Natural killer cell treated with Interleukin-12 subunit alpha and Interleukin-12 subunit beta and Interleukin-15 and Interleukin-18, amount 100 ng/mL, for 72 hours (primary cell): ENCODE data around the gene TLDC2. TPM values are rescaled to one million over a fixed set of nuclear protein-coding genes. Genes with fewer than 3 reads are reported as not detected.
"Not testable (repeated sequence)": the region's sequence is repeated elsewhere in the genome, so short reads cannot be mapped to it uniquely, and the experiment has no call there.

Source experiments
- ATAC-seq, 2 donors: fragments of 150-1000 bp; cut with Tn5 transposase in 1 of 2; sonication (Bioruptor Pico), chemical (Tn5 transposase) in 1 of 2; 2 replicates each; pipeline ENCODE4 v1.10.0; 2021
- DNase-seq: peaks from one replicate; pipeline ENCODE4 v3.0.0; 2022; ENCODE audit warnings: low spot score
- H3K27ac Mint-ChIP-seq, 2 donors: 1 replicate in 1 of 2; 2 replicates in 1 of 2; pipeline ENCODE4 v1.8.0; 2022; ENCODE audit warnings: mixed read lengths in 2 of 2, mild to moderate bottlenecking in 1 of 2, moderate library complexity in 1 of 2
- H3K27me3 Mint-ChIP-seq, 2 donors: 1 replicate in 1 of 2; 2 replicates in 1 of 2; pipeline ENCODE4 v1.8.0; 2022; ENCODE audit warnings: mixed read lengths in 2 of 2
- H3K36me3 Mint-ChIP-seq: one replicate; pipeline ENCODE4 v1.8.0; 2022; ENCODE audit warnings: mixed read lengths
- H3K4me1 Mint-ChIP-seq, 2 donors: 1 replicate in 1 of 2; 2 replicates in 1 of 2; pipeline ENCODE4 v1.8.0; 2022; ENCODE audit warnings: low read depth in 2 of 2, mixed read lengths in 2 of 2, mild to moderate bottlenecking in 1 of 2
- H3K4me3 Mint-ChIP-seq: one replicate; pipeline ENCODE4 v1.8.0; 2022; ENCODE audit warnings: mixed read lengths
- H3K9me3 Mint-ChIP-seq: 2 replicates; pipeline ENCODE4 v1.8.0; 2022; ENCODE audit warnings: mixed read lengths
- total RNA-seq, 2 donors: library from RNA; stranded (reverse); gene quantifications; one replicate each; pipeline ENCODE4 v1.2.3, GENCODE V29; 2022

Gene TLDC2
- total RNA-seq, 2 donors from 2014 or later: 0.39 TPM; not detected in 1

- Mint-ChIP-seq H3K4me1 (peaks cover 0 to 6% of the 10 kb centered on the region in 2 donors), H3K9me3 (no peaks in the 10 kb centered on the region), H3K36me3 (peaks cover under 1% of the 10 kb centered on the region), H3K4me3 (no peak overlapping the region), H3K27ac (peak overlapping the region in 1 of 2 donors; percentile 38), H3K27me3 (no peaks in the 10 kb centered on the region)
- ATAC-seq (no peak), DNase-seq (no peak)
Observed at GRCh38 chr20:36919715-36920333, 43.9 kb downstream of the TLDC2 start.

DNA sequence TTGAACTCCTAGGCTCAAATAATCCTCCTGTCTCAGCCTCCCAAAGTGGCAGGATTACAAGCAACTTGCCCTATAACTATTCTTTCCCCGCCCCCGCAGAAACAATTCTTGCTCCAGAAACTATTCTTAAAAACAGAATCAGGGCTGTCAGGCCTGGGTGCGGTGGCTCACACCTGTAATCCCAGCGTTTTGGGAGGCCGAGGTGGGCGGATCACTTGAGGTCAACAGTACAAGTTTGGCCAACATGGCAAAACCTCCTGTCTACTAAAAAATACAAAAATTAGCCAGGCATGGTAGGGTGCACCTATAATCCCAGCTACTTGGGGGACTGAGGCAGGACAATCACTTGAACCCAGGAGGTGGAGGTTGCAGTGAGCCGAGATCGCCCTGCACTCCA is 44.4 kb downstream of the TLDC2 start:
- Mint-ChIP-seq H3K36me3 (no peaks in the 10 kb centered on the region), H3K4me3 (no peak overlapping the region), H3K27ac (no peak overlapping the region), H3K27me3 (no peaks in the 10 kb centered on the region), H3K9me3 (no peaks in the 10 kb centered on the region), H3K4me1 (peaks cover 0 to 6% of the 10 kb centered on the region in 2 donors)
- ATAC-seq (no peak), DNase-seq (no peak)

DNA sequence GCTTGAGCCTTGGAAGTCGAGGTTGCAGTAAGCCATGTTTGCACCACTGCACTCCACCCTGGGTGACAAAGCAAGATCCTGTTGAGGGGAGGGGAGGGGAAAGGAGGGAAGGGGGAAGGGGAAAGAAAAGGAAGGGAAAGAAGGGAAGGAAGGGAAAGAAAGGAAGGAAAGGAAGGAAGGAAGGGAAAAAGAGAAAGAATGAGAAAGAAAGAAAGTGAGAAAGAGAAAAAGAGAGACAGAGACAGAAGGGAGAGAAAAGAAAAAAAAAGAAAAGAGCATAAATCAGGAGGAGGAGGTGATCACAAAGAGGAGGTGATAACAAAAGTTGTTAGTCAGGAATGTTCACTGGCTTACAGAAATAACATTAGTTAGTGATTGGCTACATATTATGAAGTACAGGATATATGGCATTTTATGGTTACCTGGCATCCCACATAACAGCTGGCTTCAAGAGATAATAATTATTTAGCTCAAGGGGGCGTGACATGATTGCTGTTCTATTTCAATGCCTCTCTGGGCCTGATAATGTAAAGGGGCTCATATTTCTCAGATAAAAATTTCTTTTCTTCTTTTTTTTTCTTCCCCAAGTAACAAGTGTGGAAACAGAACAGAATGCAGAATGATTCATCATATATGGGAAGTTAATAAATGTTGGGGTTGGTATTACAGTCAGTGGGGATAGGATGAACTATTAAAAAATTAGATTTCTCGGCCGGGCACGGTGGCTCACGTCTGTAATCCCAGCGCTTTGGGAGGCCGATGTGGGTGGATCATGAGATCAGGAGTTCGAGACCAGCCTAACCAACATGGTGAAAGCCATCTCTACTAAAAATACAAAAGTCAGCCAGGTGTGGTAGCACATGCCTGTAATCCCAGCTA is 48.5 kb downstream of the TLDC2 start:
- Mint-ChIP-seq H3K36me3 (peaks cover 15% of the 10 kb centered on the region), H3K9me3 (no peaks in the 10 kb centered on the region), H3K4me3 (no peak overlapping the region), H3K4me1 (peaks cover 4 to 11% of the 10 kb centered on the region in 2 donors), H3K27ac (peak overlapping the region; percentile 43 to 71), H3K27me3 (no peaks in the 10 kb centered on the region)
- no peak for ATAC-seq
- no peak for DNase-seq

DNA sequence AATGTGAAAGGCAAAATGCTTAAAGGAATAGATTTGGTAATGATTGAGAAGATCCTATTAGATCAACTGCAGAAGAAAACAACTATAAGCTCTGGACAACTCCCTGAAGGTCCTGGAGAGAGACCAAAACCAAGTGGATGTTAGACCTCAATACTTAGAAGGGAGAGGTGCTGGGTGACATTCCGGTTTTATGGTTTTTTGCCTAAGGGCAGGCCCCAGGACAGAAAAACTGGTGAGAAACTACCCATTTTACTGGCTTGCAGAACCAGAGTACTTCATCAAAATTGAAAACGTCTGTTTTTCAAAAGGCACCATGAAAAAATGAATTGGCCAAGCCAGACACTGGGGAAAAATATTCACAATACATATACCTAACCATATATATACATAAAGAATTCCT is 49.3 kb downstream of the TLDC2 start:
- Mint-ChIP-seq H3K36me3 (peaks cover 17% of the 10 kb centered on the region), H3K27me3 (no peaks in the 10 kb centered on the region), H3K27ac (peak overlapping the region; percentile 43 to 71), H3K4me1 (peaks cover 11 to 13% of the 10 kb centered on the region in 2 donors), H3K9me3 (no peaks in the 10 kb centered on the region), H3K4me3 (no peak overlapping the region)
- no peak for ATAC-seq
- no peak for DNase-seq

DNA sequence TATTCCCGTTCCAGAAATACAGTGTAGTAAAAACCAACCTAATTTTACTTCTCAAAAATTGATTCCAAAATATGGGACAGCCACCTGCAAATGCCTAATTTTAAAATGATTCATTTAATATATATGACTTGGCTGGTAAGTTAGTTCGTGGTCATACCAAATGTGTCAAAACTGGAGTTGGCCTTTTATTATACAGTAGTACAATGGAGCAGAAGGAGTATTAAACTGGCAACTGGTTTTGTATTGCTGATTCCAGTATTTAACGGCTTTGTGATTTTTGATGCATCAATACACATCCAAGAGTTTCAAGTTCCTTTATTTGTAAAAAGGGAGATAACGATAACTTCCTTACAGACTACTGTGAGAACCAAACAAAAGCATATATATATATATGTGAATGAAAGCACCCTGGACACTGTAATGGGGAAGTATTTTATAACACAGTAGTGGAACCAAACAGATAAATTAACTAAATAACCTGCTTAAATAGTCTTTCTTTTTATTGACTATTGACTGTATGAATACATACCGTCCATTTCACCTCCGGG is 50.8 kb downstream of the TLDC2 start:
- Mint-ChIP-seq H3K27me3 (no peaks in the 10 kb centered on the region), H3K36me3 (peaks cover 26% of the 10 kb centered on the region), H3K4me3 (no peak overlapping the region), H3K27ac (peak overlapping the region in 1 of 2 donors; percentile 39), H3K9me3 (no peaks in the 10 kb centered on the region), H3K4me1 (peaks cover 25 to 28% of the 10 kb centered on the region in 2 donors)
- ATAC-seq: no peak
- DNase-seq: no peak

DNA sequence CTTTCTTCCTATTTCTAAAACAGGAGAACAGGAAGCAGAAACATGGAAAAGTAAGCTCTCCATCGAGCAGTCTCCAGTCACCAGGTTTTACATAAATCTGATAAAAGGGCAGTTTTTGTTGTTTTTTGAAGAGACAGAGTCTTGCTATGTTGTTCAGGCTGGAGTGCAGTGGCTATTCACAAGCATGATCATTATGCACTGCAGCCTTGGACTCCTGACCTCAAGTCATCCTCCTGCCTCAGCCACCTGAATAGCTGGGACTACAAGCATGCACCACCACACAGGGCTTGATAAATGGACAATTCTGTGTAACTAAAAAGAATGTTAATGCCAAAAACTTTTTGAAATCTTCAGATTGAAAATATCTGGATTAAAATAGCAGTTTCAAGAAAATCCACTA is 51.8 kb downstream of the TLDC2 start:
- Mint-ChIP-seq H3K9me3 (no peaks in the 10 kb centered on the region), H3K27ac (no peak overlapping the region), H3K27me3 (no peaks in the 10 kb centered on the region), H3K4me3 (no peak overlapping the region), H3K4me1 (peaks cover 29 to 35% of the 10 kb centered on the region in 2 donors), H3K36me3 (peaks cover 27% of the 10 kb centered on the region)
- no peak for DNase-seq
- no peak for ATAC-seq

DNA sequence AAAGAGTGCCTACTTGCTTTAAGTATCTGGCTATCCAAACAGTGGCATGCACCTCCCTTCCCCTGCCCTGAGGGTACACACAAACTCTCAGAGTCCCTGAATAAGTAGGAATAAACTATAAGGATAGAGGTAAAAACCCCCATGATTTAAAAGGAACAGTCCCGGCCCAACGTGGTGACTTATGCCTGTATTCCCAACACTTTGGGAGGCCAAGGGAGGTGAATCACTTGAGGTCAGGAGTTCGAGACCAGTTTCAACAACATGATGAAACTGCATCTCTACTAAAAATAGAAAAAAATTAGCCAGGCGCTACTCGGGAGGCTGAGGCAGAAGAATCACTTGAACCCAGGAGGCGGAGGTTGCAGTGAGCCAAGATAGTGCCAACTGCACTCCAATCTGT is 53.4 kb downstream of the TLDC2 start:
- peak overlapping the region; percentile 15 for H3K4me3 Mint-ChIP-seq
- DNase-seq (no peak), ATAC-seq (no peak)
- no peaks in the 10 kb centered on the region for H3K9me3 Mint-ChIP-seq
- peaks cover 31% of the 10 kb centered on the region for H3K36me3 Mint-ChIP-seq
- peak overlapping the region; percentile 83 to 85 for H3K27ac Mint-ChIP-seq
- H3K27me3 Mint-ChIP-seq: no peaks in the 10 kb centered on the region
- peaks cover 30 to 39% of the 10 kb centered on the region in 2 donors for H3K4me1 Mint-ChIP-seq

DNA sequence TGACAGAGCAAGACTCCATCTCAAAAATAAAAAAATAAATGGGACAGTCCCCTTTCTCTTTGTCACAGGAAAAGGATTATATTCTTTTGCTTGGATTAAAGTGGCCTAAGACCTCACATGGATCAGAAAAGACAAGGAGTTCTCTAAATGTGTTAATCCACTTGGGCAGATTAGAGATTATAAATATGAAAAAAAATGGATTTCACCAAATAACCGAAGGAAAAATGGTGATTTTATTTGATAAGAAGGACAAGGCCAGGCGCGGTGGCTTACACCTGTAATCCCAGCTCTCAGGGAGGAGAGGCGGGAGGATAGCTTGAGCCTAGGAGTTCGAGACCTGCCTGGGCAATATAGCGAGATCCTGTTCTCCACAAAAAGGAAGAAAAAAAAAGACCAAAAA is 53.8 kb downstream of the TLDC2 start:
- H3K27ac Mint-ChIP-seq: peak overlapping the region; percentile 83 to 85
- no peaks in the 10 kb centered on the region for H3K27me3 Mint-ChIP-seq
- ATAC-seq (no peak), DNase-seq (no peak)
- peaks cover 31 to 39% of the 10 kb centered on the region in 2 donors for H3K4me1 Mint-ChIP-seq
- no peaks in the 10 kb centered on the region for H3K9me3 Mint-ChIP-seq
- H3K4me3 Mint-ChIP-seq: peak overlapping the region; percentile 15
- peaks cover 31% of the 10 kb centered on the region for H3K36me3 Mint-ChIP-seq

DNA sequence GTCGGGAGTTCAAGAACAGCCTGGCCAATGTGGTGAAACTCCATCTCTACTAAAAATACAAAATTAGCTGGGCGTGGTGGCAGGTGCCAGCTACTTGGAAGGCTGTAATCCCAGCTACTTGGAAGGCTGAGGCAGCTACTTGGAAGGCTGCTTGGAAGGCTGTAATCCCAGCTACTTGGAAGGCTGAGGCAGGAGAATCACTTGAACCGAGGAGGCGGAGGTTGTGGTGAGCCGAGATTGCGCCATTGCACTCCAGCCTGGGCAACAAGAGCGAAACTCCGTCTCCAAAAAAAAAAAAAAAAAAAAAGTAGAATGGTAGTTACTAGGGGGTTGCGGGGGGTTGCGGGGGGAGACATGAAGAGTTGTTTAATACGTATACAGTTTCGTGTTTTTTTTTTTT is 56.1 kb downstream of the TLDC2 start:
- H3K27ac Mint-ChIP-seq: peak overlapping the region; percentile 83 to 85
- H3K27me3 Mint-ChIP-seq, ATAC-seq, H3K9me3 Mint-ChIP-seq, DNase-seq: not testable (repeated sequence)
- peaks cover 20% of the 10 kb centered on the region for H3K36me3 Mint-ChIP-seq
- H3K4me1 Mint-ChIP-seq: peaks cover 36 to 45% of the 10 kb centered on the region in 2 donors
- peak overlapping the region; percentile 22 for H3K4me3 Mint-ChIP-seq

DNA sequence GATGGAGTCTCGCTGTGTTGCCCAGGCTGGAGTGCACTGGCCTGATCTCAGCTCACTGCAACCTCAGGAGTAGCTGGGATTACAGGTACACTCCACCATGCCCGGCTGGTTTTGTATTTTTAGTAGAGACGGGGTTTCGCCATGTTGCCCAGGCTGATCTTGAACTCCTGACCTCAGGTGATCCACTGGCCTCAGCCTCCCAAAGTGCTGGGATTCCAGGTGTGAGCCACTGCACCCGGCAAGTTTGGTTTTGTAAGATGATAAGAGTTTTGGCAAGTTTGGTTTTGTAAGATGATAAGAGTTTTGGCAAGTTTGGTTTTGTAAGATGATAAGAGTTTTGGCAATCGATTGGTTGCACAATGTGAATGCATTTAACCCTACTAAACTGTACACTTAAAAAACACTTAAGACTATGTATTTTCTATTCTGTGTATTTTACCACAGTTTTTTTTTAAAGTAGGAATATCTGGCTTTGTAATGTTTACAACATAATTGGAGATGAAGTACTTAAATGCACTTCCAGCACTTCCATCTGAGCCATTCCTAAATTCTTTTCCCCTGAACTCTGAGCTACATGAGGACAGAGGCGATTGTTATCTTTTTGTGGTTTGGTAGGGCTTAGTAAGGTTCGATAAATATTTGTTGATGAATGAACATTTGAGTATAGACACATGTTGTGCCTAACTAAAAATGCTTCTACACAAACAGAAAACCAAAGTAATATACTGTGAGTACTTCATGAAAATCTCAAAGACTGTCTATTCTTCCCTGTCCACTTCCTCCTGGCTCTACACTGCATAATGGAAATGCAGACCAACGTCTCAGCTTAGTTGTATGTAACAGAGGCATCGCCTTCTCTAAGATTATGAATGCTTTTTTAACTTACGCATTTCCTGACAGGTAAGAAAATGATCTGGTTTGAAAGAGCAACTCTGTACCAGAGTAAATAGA is 56.8 kb downstream of the TLDC2 start:
- Mint-ChIP-seq H3K27ac (peak overlapping the region; percentile 57 to 83), H3K4me3 (no peak overlapping the region), H3K36me3 (peaks cover 20% of the 10 kb centered on the region), H3K9me3 (no peaks in the 10 kb centered on the region), H3K4me1 (peaks cover 37 to 49% of the 10 kb centered on the region in 2 donors), H3K27me3 (no peaks in the 10 kb centered on the region)
- ATAC-seq (no peak), DNase-seq (no peak)

- not testable (repeated sequence) for H3K9me3 Mint-ChIP-seq, ATAC-seq, H3K4me3 Mint-ChIP-seq, H3K27ac Mint-ChIP-seq, H3K27me3 Mint-ChIP-seq, DNase-seq
- H3K4me1 Mint-ChIP-seq: peaks cover 37 to 49% of the 10 kb centered on the region in 2 donors
- peaks cover 20% of the 10 kb centered on the region for H3K36me3 Mint-ChIP-seq
Observed at GRCh38 chr20:36933571-36933970, 57.6 kb downstream of the TLDC2 start.

DNA sequence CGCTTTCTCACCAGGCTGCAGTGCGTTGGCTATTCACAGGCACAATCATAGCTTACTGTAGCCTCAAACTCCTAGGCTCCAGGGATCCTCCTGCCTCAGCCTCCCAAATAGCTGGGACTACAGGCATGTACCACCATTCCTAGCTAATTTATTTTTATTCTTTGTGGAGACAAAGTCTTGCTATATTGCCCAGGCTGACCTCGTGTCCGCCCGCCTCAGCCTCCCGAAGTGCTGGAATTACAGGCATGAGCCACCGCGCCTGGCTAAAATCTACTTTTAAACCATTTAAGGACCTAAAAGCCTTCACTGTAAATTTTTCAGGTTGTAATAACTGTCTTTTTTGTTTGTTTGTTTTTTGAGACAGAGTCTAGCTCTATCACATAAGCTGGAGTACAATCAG is 60.4 kb downstream of the TLDC2 start:
- H3K27ac Mint-ChIP-seq: no peak overlapping the region
- H3K4me3 Mint-ChIP-seq: no peak overlapping the region
- no peak for ATAC-seq
- DNase-seq: no peak
- peaks cover 37 to 45% of the 10 kb centered on the region in 2 donors for H3K4me1 Mint-ChIP-seq
- H3K9me3 Mint-ChIP-seq: no peaks in the 10 kb centered on the region
- no peaks in the 10 kb centered on the region for H3K27me3 Mint-ChIP-seq
- H3K36me3 Mint-ChIP-seq: peaks cover 11% of the 10 kb centered on the region

GRCh38 chr20:36936761-36937401 is 60.9 kb downstream of the TLDC2 start:
- not testable (repeated sequence) for ATAC-seq, H3K9me3 Mint-ChIP-seq, H3K4me3 Mint-ChIP-seq, DNase-seq, H3K27me3 Mint-ChIP-seq
- Mint-ChIP-seq H3K4me1 (peaks cover 37 to 45% of the 10 kb centered on the region in 2 donors), H3K36me3 (peaks cover 15% of the 10 kb centered on the region), H3K27ac (peak overlapping the region; percentile 55 to 69)
